ENCODE measurements around the gene GTSF1L. TPM values are rescaled to one million over a fixed set of nuclear protein-coding genes. Genes with fewer than 3 reads are reported as not detected.

The GTSF1L gene
- total RNA-seq, 1 donor from 2014 or later, result not detected

GRCh38 chr20:43689165-43689564, 37.6 kb downstream of the GTSF1L start:
- Mint-ChIP-seq H3K27ac (ENCODE audit: unreplicated experiment) (no peak overlapping the region), H3K9me3 (ENCODE audit: unreplicated experiment) (no peaks in the 10 kb centered on the region), H3K27me3 (ENCODE audit: low read depth, unreplicated experiment) (no peaks in the 10 kb centered on the region), H3K36me3 (ENCODE audit: low read depth, unreplicated experiment) (no peaks in the 10 kb centered on the region), H3K4me1 (ENCODE audit: low read depth, unreplicated experiment) (no peaks in the 10 kb centered on the region), H3K4me3 (ENCODE audit: unreplicated experiment) (no peak overlapping the region)
- DNase-seq (ENCODE audit: low read depth) (no peak), FAIRE-seq (no peak)
- Histone ChIP-seq H3K4me1 (ENCODE audit: insufficient read depth, low read length) (no peaks in the 10 kb centered on the region), H3K9ac (ENCODE audit: low read length) (no peak overlapping the region), H3K79me2 (ENCODE audit: insufficient read depth, low read length) (no peaks in the 10 kb centered on the region), H3K9me3 (ENCODE audit: insufficient read depth, low read depth, low read length) (no peaks in the 10 kb centered on the region), H3K36me3 (ENCODE audit: insufficient read depth, low read length) (no peaks in the 10 kb centered on the region), H3K27me3 (ENCODE audit: insufficient read depth, low read length) (no peaks in the 10 kb centered on the region), H3K4me2 (ENCODE audit: low read length) (no peak overlapping the region), H3K27ac (ENCODE audit: low read depth, low read length) (no peak overlapping the region), H3K4me3 (ENCODE audit: insufficient read depth, low read depth, low read length) (no peak overlapping the region), H4K20me1 (ENCODE audit: insufficient read depth, low read length) (no peaks in the 10 kb centered on the region), H2AFZ (ENCODE audit: low read depth, low read length) (no peak overlapping the region)
- TF ChIP-seq EZH2 (IDR thresholded peaks at IDR 0.05; ENCODE audit: insufficient read depth, low read length), result no peak
- TF ChIP-seq CTCF (IDR thresholded peaks at IDR 0.05; ENCODE audit: insufficient read depth, low read depth, low read length), result no peak

GRCh38 chr20:43686820-43687219, 40.0 kb downstream of the GTSF1L start:
- Histone ChIP-seq H3K36me3 (ENCODE audit: insufficient read depth, low read length) (no peaks in the 10 kb centered on the region), H3K4me3 (ENCODE audit: insufficient read depth, low read depth, low read length) (no peak overlapping the region), H3K79me2 (ENCODE audit: insufficient read depth, low read length) (no peaks in the 10 kb centered on the region), H4K20me1 (ENCODE audit: insufficient read depth, low read length) (no peaks in the 10 kb centered on the region), H3K4me2 (ENCODE audit: low read length) (no peak overlapping the region), H3K27ac (ENCODE audit: low read depth, low read length) (no peak overlapping the region), H3K27me3 (ENCODE audit: insufficient read depth, low read length) (no peaks in the 10 kb centered on the region), H3K9me3 (ENCODE audit: insufficient read depth, low read depth, low read length) (no peaks in the 10 kb centered on the region), H2AFZ (ENCODE audit: low read depth, low read length) (no peak overlapping the region), H3K9ac (ENCODE audit: low read length) (no peak overlapping the region), H3K4me1 (ENCODE audit: insufficient read depth, low read length) (no peaks in the 10 kb centered on the region)
- FAIRE-seq (no peak), DNase-seq (ENCODE audit: low read depth) (no peak)
- Mint-ChIP-seq H3K27me3 (ENCODE audit: low read depth, unreplicated experiment) (no peaks in the 10 kb centered on the region), H3K9me3 (ENCODE audit: unreplicated experiment) (no peaks in the 10 kb centered on the region), H3K4me3 (ENCODE audit: unreplicated experiment) (no peak overlapping the region), H3K4me1 (ENCODE audit: low read depth, unreplicated experiment) (no peaks in the 10 kb centered on the region), H3K36me3 (ENCODE audit: low read depth, unreplicated experiment) (no peaks in the 10 kb centered on the region), H3K27ac (ENCODE audit: unreplicated experiment) (no peak overlapping the region)
- no peak for TF ChIP-seq EZH2 (IDR thresholded peaks at IDR 0.05; ENCODE audit: insufficient read depth, low read length)
- no peak for TF ChIP-seq CTCF (IDR thresholded peaks at IDR 0.05; ENCODE audit: insufficient read depth, low read depth, low read length)

- no peak for TF ChIP-seq EZH2 (IDR thresholded peaks at IDR 0.05; ENCODE audit: insufficient read depth, low read length)
- TF ChIP-seq CTCF (IDR thresholded peaks at IDR 0.05; ENCODE audit: insufficient read depth, low read depth, low read length), result no peak
- no peaks in the 10 kb centered on the region for H3K9me3 ChIP-seq (ENCODE audit: insufficient read depth, low read depth, low read length)
- H3K36me3 Mint-ChIP-seq (ENCODE audit: low read depth, unreplicated experiment), result no peaks in the 10 kb centered on the region
- peaks cover 3% of the 10 kb centered on the region for H3K27me3 Mint-ChIP-seq (ENCODE audit: low read depth, unreplicated experiment)
- H3K4me3 Mint-ChIP-seq (ENCODE audit: unreplicated experiment), result no peak overlapping the region
- H3K4me3 ChIP-seq (ENCODE audit: insufficient read depth, low read depth, low read length), result no peak overlapping the region
- no peaks in the 10 kb centered on the region for H3K36me3 ChIP-seq (ENCODE audit: insufficient read depth, low read length)
- H2AFZ ChIP-seq (ENCODE audit: low read depth, low read length), result no peak overlapping the region
- H3K27ac Mint-ChIP-seq (ENCODE audit: unreplicated experiment), result no peak overlapping the region
- H3K27ac ChIP-seq (ENCODE audit: low read depth, low read length), result no peak overlapping the region
- no peak for DNase-seq (ENCODE audit: low read depth)
- no peaks in the 10 kb centered on the region for H3K9me3 Mint-ChIP-seq (ENCODE audit: unreplicated experiment)
- H4K20me1 ChIP-seq (ENCODE audit: insufficient read depth, low read length), result no peaks in the 10 kb centered on the region
- no peak overlapping the region for H3K4me2 ChIP-seq (ENCODE audit: low read length)
- H3K27me3 ChIP-seq (ENCODE audit: insufficient read depth, low read length), result no peaks in the 10 kb centered on the region
- H3K4me1 Mint-ChIP-seq (ENCODE audit: low read depth, unreplicated experiment), result no peaks in the 10 kb centered on the region
- H3K79me2 ChIP-seq (ENCODE audit: insufficient read depth, low read length), result no peaks in the 10 kb centered on the region
- FAIRE-seq, result no peak
- H3K9ac ChIP-seq (ENCODE audit: low read length), result no peak overlapping the region
- no peaks in the 10 kb centered on the region for H3K4me1 ChIP-seq (ENCODE audit: insufficient read depth, low read length)
Measured at GRCh38 chr20:43682446-43682845, 44.4 kb downstream of the GTSF1L start.
